DND-41 (cell line): ENCODE results near the gene LRRC14B.

Experiments
- CTCF ChIP-seq: IDR thresholded peaks from 2 replicates; pipeline ENCODE4 v1.5.1; 2012; ENCODE audit warnings: borderline replicate concordance, low read length, moderate library complexity, mild to moderate bottlenecking; ENCODE audit not compliant: poor library complexity, severe bottlenecking; ENCODE audit errors: extremely low read depth
- EZH2 ChIP-seq: IDR thresholded peaks from 3 replicates; pipeline ENCODE4 v1.6.1; 2012; ENCODE audit warnings: borderline replicate concordance, low read depth, mild to moderate bottlenecking, moderate library complexity, low read length, inconsistent platforms; ENCODE audit not compliant: severe bottlenecking

- TF ChIP-seq CTCF (no peak), EZH2 (no peak)
These were observed 9.7 kb upstream of the LRRC14B start for GRCh38 chr5:181566-181965.
